ENCODE measurements around the gene ATP5F1C.

DNA sequence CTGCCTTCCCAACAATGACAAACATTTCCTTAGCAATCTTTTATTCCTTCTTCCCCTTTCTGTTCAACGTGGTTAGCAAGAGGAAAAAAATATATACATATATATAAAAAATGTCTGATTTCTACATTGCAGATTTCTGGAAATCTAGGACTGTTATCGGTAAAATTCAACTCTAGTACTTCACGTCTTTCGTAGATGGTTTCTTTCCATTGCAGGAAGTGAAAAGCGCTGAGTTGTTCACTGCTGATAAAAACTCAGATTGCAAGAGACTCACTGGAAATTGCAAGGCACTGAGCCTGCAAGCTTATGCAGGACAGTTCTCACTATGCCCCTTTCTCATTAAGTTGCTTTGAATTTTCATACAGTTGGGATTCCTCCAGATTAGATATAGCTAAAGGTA lies 24.0 kb upstream of the ATP5F1C start:
- no peak for TF ChIP-seq CTCF (IDR thresholded peaks at IDR 0.05 in 2 of 3, conservative IDR thresholded peaks at IDR 0.05 in 1 of 3; ENCODE audit: control insufficient read depth in 2 of 3, extremely low read depth in 1 of 3, insufficient read depth in 1 of 3, low read depth in 3 of 3, low read length in 3 of 3)
- no peak for TF ChIP-seq ZNF592 (IDR thresholded peaks at IDR 0.05)
- TF ChIP-seq POLR2AphosphoS5 (IDR thresholded peaks at IDR 0.05; ENCODE audit: low read length), result no peak
- TF ChIP-seq ZNF207 (IDR thresholded peaks at IDR 0.05; ENCODE audit: borderline replicate concordance), result no peak
- no peak for TF ChIP-seq POLR2A (IDR thresholded peaks at IDR 0.05; ENCODE audit: low read depth, low read length)
- TF ChIP-seq YY1 (IDR thresholded peaks at IDR 0.05; ENCODE audit: low read depth, low read length), result no peak
- TF ChIP-seq ESRRA (IDR thresholded peaks at IDR 0.05; ENCODE audit: low read length), result no peak
- TF ChIP-seq, protein P1, sequence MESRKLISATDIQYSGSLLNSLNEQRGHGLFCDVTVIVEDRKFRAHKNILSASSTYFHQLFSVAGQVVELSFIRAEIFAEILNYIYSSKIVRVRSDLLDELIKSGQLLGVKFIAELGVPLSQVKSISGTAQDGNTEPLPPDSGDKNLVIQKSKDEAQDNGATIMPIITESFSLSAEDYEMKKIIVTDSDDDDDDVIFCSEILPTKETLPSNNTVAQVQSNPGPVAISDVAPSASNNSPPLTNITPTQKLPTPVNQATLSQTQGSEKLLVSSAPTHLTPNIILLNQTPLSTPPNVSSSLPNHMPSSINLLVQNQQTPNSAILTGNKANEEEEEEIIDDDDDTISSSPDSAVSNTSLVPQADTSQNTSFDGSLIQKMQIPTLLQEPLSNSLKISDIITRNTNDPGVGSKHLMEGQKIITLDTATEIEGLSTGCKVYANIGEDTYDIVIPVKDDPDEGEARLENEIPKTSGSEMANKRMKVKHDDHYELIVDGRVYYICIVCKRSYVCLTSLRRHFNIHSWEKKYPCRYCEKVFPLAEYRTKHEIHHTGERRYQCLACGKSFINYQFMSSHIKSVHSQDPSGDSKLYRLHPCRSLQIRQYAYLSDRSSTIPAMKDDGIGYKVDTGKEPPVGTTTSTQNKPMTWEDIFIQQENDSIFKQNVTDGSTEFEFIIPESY (IDR thresholded peaks at IDR 0.05), result no peak
- no peak for TF ChIP-seq POLR2AphosphoS2 (IDR thresholded peaks at IDR 0.05; ENCODE audit: low read depth, low read length)
- no peak for TF ChIP-seq NR2C1 (IDR thresholded peaks at IDR 0.05)
